NCI-H82 treated with DMSO at 0.1 percent for 48 hours (cell line): ENCODE data around the gene ADPRHL1.
"Not testable (repeated sequence)": the region's sequence is repeated elsewhere in the genome, so short reads cannot be mapped to it uniquely, and the experiment has no call there.

Experiments used
- DNase-seq: peaks from one replicate; lab custom pipeline; 2025; ENCODE audit not compliant: unreplicated experiment; lab: John Stamatoyannopoulos, UW

The ADPRHL1 gene

DNA sequence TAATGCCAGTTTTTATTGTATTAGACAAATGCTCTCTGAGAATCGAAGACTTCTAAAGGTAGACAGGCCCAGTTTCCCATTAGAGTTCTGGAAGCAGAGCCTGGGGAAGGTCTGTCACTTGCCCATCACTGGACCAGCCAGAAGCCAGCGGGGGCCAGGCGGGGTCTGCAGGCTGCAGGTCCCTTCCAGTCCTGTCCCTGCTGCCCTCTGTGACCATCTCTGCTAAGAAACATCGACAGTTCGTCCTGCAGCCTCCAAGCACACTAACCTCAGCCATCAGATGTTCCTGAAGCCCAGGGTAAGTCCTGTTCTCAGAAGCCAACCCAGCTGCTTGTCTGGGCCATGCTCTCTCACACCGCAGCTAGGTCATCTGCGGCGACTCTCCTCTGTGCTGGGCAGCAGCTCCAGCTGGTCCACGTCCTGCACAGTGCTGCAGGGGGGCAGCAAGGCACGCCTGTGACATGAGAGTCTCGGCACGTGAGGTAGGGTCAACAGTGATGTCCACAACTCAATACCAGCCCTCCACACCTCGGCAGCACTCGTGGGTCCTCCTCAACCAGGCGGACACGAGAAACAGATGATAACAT, 2.9 kb upstream of the ADPRHL1 start:
- no peak for DNase-seq

DNA sequence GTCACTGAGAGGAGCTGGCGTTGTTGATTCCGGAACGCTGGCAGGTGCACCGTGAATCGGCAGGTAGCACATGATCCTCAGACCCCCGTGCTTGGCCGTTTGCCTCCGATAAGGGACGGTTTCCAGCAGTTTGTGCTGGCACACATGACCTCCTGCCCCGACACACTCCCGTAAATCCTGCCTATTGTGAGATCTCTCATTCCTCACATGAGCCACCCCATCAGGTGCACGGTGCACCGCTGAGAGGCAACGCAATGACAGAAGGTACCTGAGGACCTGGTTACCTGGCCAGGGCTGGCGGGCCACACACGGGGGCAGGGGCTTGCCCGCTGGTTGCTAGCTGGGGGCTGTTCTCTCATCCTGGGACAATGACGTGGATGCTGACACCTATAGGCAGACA, 2.1 kb upstream of the ADPRHL1 start:
- DNase-seq: no peak

DNA sequence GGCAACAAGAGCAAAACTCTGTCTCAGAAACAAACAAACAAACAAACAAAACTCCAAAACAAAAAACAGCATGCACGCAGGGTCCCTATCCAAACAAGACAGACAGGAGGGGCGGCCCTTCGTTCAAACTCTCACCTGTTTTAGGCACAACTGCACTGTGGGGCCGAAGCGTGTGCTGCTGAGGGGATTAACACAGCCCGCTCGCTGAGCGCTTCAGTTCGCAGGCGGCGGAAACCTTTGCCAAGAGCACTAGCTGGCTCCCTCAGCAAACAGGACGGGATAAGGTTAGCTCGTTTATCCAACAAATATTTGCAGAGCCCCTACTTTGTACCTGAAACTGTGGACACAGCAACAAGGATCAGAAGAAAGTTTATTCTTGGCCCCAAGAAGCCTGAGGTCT, 1.6 kb upstream of the ADPRHL1 start:
- no peak for DNase-seq

DNA sequence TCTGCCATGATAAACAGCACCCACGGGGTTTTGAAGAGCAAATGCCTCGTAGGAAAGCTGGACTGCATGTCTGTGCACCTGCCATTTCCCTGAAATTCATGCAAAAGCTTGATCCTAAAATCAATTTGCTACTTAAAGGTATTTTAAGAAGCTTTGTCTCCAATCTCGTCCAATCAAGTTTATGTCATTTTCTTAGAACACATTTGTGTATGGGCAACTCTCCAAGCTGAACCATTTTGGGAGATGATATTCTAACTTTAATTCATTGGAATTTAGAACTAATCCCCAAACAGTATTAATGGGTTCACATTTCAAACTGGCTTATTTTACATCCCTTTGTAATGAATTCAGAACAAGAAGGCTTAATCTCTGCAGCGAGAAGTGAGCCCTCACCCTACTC, 822 bp downstream of the ADPRHL1 start:
- DNase-seq: no peak

DNA sequence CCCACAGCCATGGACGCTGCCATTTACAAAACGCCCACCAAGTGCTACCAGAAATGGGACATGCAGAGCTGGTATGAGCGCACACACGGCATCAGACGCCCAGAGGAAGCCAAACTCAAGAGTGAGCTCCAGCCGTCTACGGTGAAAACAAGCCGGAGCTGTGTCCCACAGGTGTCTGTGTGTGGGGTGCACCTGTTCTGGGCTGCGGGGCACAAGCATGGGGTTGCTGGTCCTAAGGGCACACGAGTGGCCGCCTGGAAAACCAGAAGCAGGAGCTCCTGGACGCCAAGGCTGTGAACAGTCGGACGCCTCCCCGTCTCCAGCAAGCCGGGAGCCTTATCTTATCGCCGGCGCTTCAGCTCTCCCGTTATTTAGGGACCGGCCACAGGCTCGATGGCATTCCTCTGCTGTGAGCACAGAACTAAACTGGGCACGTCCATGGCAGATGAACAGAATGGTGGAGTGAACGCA, 1.3 kb downstream of the ADPRHL1 start:
- no peak for DNase-seq

DNA sequence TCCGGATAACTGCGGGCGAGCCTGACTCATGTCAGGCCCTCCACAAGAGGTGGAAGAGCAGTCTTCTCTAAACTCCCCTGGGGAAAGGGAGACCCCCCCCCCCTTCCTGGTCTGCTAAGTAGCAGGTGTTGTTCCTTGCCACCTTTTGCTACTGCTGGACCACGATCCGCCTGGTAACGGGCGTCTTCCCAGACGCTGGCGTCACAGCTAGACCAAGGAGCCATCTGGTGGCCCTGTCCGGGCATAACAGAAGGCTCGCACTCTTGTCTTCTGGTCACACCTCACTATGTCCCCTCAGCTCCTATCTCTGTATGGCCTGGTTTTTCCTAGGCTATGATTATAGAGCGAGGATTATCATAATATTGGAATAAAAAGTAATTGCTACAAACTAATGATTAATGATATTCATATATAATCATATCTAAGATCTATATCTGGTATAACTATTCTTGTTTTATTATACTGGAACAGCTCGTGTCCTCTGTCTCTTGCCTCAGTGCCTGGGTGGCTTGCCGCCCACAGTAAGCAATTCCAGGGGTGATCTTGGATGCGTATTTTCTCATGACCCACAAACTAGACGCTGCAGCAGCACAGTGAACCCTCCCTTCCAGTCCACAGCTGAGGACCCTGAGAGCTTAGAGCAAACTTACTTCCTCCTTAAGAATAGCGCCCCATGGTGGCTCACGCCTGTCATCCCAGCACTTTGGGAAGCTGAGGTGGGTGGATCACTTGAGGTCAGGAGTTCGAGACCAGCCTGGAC, 2.2 kb downstream of the ADPRHL1 start:
- not testable (repeated sequence) for DNase-seq

DNA sequence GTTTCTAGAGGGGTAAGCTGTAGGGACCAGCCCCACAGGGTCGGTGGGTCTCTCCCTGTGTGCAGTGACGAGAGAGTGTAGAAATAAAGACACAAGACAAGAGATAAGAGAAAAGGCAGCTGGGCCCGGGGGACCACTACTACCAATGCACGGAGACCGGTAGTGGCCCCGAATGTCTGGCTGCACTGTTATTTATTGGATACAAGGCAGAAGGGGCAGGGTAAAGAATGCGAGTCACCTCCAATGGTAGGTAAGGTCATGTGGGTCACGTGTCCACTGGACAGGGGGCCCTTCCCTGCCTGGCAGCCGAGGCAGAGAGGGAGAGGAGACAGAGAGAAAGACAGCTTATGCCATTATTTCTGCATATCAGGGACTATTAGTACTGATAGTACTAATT, 2.9 kb downstream of the ADPRHL1 start:
- not testable (repeated sequence) for DNase-seq

DNA sequence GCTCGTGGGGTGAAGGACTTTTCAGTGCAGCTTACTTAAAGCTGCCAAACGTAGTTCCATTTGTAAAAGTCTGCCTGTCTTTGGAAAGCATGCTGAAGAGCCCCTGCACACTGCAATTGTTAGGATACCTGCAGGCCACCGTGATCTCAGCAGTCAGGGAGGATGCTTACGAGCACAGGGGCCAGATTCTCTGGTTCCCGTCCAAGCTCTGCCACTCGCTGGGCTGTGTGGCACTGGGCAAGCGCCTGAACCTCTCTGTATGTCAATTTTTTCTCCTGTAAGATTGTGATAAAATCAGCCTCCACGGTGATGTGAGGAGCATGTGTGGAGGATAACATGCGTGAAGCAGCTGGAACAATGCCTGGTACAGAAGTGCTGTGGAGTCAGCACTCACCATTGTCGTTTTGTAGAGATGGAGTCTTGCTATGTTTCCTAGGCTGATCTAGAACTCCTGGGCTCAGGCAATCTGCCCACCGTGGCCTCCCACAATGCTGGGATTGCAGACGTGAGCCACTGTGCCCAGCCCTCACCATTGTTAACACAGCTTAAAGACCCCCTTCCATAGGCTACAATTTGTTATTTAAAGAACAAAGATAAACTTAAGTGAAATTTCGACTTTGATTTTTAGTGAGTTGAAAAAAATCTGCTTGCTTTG, 3.5 kb downstream of the ADPRHL1 start:
- DNase-seq: no peak

DNA sequence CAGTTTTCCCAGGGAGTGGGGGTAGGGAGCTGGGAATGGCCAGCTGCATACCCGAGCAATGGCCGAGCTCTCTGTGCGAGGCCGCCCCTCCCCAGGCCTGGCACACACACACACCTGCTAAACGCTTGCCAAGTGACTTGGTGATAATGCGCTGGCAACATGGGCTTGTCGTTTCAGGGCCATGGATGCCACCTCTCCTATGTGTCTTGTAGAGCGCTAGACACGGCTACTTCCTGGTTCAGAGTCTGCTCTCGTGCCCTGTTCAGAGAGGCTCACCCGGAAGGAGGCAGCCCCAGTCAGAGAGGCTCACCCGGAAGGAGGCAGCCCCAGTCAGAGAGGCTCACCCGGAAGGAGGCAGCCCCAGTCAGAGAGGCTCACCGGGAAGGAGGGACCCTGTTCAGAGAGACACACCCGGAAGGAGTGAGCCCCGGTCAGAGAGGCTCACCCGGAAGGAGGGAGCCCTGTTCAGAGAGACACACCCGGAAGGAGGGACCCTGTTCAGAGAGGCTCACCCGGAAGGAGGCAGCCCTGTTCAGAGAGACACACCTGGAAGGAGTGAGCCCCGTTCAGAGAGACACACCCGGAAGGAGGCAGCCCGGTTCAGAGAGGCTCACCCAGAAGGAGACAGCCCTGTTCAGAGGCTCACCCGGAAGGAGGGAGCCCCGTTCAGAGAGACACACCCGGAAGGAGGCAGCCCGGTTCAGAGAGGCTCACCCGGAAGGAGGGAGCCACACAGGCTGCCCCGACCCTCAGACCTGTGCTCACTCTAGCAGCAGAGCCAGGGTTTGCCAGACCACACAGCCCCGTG, 4.2 kb downstream of the ADPRHL1 start:
- peak; percentile 86 for DNase-seq

DNA sequence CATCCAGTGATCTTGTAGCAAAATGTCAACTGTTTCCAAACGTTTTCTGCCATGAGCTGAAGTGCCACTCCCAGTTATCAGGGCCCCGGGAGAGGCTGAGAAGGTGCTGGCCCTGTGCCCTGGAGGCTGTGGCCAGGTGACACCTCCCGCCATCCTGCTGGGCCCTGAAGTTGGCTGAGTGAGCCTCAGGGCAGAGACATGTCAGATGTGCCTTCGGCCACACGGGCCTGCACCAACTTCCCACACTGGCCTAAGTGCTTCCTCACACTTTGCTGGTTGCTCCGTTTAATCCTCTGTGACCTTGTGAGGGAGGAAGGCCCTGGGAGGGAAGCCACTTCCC, 4.8 kb downstream of the ADPRHL1 start:
- DNase-seq: no peak

DNA sequence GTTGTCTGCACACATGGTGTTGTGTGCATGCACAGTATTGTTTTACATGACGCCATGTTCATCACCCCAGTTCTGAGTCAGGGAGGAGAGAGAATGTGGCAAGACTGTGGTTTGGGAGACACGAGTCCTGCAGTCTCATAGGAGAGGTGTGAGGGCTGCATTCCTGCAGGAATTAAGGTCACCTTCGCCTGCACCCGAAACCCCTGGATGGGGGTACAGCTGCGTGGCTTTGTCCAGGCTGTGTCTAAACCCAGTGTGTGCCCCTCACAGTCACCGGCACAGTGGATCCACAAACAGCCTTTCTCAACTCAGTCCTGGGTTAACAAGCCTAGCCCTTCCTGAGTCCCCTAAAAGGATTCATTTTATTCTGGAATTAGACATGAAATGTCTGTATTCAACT, 5.7 kb downstream of the ADPRHL1 start:
- no peak for DNase-seq

DNA sequence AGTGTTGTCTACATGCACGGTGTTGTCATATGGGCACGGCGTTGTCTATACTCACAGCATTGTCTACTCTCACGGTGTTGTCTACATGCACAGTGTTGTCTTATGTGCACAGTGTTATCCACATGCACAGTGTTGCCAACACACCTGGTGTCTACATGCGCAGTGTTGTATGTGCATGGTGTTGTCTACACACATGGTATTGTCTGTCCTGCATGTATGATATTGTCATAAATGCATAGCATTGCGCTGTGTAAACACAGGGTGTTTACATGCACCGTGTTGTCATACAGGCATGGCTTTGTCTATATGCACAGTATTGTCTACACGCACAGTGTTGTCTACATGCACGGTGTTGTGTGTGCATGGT, 6.8 kb downstream of the ADPRHL1 start:
- no peak for DNase-seq

DNA sequence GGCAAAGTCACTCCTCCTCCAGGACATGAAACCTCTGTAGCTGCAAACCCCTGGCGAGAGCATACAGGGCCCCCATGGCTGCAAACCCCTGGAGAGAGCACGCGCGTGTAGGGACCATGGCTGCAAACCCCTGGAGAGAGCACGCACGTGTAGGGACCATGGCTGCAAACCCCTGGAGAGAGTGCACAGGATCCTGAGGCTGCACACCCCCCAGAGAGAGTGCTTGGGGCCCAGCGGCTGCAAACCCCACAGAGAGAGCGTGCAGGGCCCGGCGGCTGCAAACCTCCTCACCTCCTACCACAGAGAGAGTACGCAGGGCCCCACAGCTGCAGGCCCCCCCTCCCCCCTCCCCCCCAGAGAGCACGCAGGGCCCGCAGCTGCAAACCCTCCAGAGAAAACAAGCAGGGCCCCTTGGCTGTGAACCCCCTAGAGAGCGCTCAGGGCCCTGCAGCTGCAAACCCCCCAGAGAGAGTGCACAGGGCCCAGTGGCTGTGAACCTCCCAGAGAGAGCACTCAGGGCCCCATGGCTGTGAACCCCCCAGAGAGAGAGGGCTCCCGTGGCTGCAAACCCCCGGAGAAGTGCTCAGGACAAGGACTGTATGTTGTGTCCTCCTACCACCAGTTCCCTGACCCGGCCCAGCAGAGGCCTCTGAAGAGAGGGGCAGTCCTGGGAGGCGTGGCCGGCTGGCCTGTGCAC, 7.3 kb downstream of the ADPRHL1 start:
- DNase-seq: no peak

DNA sequence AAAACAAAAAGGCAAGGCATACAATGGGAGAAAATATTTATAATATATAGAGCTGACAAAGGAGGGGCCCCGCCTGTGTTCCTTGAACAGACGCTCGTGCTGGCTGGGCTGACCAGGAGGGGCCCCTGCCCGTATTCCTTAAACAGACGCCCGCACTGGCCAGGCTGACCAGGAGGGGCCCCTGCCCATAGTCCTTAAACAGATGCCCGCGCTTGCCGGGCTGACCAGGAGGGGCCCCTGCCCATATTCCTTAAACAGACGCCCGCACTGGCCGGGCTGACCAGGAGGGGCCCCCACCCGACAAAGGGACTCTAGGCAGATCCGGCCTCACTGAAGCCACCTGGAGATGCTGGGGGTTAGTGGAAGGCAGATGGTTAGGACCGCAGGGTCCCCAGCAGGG, 9.3 kb downstream of the ADPRHL1 start:
- no peak for DNase-seq

DNA sequence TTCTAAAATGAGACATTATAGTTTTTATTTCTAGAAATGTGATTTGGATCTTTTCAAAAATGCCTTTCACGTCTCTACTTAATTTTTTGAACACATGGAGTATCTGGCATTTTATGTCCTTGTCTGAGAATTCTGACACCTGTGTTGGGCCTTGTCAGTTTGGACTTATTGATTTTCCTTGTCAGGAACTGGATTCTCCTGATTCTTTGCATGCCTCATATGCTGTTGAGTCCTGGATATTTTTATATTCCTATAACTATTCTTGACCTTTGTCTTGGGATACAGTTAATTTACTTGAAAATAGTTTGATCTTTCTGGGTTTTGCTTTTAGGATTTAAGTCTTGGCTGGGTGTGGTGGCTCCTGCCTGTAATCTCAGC, 10.3 kb downstream of the ADPRHL1 start:
- no peak for DNase-seq

DNA sequence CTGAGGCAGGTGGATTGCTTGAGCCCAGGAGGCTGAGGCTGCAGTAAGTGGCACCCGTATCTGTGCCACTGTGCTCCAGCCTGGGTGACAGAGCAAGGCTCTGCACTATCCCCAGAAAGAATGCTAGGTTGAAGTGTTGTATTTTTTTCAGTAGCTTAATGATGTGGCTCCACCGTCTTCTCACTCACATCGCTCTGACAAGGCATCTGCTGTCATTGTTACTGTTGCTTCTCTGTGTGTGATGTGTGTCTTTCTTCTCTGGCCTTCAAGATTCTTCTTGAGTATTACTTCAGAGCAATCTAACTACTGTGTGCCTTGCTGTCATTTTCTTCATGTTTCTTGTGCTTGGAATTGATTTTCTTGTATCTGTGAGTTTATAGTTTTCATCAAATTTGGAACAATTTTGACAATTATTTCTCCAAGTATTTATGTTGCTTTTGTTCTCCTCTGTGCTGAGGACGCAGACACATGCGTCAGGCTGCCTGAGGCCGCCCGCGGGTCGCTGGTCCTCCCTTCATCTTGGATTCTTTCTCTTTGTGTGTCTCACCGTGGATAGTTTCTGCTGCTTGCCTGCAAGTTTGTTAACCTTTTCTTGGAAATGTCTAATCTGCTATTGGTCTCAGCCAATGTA, 10.8 kb downstream of the ADPRHL1 start:
- no peak for DNase-seq

DNA sequence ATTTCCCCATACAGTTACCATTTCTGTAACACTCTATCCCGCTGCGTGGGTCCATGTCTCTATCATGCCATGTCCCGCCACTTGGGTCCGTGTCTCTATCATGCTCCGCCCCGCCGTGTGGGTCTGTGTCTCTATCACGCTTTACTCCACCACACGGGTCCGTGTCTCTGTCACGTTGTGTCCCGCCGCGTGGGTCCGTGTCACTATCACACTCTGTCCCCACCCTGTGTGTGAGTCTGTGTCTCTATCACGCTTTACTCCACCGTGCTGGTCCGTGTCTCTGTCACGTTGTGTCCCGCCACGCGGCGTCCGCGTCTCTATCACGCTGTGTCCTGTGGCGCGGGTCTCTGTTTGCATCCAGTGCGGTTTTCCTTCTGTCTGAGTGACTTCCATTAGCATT, 11.6 kb downstream of the ADPRHL1 start:
- no peak for DNase-seq

DNA sequence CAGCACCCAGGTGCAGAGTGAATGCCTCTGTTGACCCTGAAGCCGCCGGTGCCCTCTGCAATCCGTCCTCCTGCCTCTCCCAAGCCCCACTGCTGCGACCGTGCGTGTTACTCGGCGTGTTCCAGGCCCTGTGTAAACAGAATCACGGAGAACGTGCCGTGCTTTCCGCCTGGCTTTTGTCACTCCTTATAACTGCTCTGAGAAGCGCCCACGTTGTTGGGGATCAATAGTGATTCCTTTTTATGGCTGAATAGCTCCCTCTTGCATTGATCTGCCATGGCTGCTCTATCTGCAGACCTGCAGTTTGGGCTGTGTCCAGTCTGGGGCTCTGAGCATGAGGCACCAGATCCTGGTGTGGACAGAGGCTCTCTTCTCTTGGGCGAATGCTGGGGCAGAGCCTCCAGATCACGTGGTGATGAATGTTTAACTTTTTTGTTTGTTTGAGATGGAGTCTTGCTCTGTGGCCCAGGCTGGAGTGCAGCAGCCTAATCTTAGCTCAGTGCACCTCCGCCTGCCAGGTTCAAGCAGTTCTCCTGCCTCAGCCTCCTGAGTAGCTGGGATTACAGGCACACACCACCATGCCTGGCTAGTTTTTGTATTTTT, 15.8 kb downstream of the ADPRHL1 start:
- no peak for DNase-seq

DNA sequence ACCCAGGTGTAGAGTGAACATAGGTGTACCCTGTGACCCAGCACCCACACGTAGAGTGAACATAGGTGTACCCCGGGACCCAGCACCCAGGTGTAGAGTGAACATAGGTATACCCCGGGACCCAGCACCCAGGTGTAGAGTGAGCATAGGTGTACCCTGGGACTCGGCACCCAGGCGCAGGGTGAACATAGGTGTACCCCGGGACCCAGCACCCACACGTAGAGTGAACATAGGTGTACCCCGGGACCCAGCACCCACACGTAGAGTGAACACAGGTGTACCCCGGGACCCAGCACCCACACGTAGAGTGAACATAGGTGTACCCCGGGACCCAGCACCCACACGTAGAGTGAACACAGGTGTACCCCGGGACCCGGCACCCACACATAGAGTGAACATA, 16.4 kb downstream of the ADPRHL1 start:
- not testable (repeated sequence) for DNase-seq

DNA sequence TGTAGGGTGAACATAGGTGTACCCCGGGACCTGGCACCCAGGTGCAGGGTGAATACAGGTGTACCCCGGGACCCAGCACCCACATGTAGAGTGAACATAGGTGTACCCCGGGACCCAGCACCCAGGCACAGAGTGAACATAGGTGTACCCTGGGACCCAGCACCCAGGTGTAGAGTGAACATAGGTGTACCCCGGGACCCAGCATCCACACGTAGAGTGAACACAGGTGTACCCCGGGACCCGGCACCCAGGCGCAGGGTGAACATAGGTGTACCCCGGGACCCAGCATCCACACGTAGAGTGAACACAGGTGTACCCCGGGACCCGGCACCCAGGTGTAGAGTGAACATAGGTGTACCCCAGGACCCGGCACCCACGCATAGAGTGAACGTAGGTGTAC, 17.4 kb downstream of the ADPRHL1 start:
- DNase-seq: not testable (repeated sequence)
